Measurements from ENCODE around the gene ACE. TPM values are rescaled to one million over a fixed set of nuclear protein-coding genes. Genes with fewer than 3 reads are reported as not detected.

Gene ACE
- total RNA-seq, 4 donors from 2014 or later: 7.5 to 35.3 (median 14.1) TPM

- TF ChIP-seq POLR2A (IDR thresholded peaks at IDR 0.05): no peak
- TF ChIP-seq, protein P1, sequence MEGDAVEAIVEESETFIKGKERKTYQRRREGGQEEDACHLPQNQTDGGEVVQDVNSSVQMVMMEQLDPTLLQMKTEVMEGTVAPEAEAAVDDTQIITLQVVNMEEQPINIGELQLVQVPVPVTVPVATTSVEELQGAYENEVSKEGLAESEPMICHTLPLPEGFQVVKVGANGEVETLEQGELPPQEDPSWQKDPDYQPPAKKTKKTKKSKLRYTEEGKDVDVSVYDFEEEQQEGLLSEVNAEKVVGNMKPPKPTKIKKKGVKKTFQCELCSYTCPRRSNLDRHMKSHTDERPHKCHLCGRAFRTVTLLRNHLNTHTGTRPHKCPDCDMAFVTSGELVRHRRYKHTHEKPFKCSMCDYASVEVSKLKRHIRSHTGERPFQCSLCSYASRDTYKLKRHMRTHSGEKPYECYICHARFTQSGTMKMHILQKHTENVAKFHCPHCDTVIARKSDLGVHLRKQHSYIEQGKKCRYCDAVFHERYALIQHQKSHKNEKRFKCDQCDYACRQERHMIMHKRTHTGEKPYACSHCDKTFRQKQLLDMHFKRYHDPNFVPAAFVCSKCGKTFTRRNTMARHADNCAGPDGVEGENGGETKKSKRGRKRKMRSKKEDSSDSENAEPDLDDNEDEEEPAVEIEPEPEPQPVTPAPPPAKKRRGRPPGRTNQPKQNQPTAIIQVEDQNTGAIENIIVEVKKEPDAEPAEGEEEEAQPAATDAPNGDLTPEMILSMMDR (IDR thresholded peaks at IDR 0.05): no peak
- no peak for TF ChIP-seq EP300 (IDR thresholded peaks at IDR 0.05)
- WGBS, 2 donors: 39 to 47% methylated on average over 11 to 12 of the region's 12 CpGs
- H3K27me3 ChIP-seq: no peaks in the 10 kb centered on the region
- H3K4me3 ChIP-seq: peak overlapping the region in 1 of 4 donors; percentile 81
- no peak for DNase-seq (ENCODE audit: low spot score in 2 of 2)
- no peaks in the 10 kb centered on the region for H3K9me3 ChIP-seq
- H3K27ac ChIP-seq: peak overlapping the region; percentile 71 to 93 (median 92)
- H3K36me3 ChIP-seq: no peaks in the 10 kb centered on the region
- peaks cover 0 to 32% (median 22%) of the 10 kb centered on the region in 4 donors for H3K4me1 ChIP-seq
Measured at GRCh38 chr17:63447471-63448009, 29.3 kb upstream of the ACE start.

- TF ChIP-seq EP300 (IDR thresholded peaks at IDR 0.05) (no peak), POLR2A (IDR thresholded peaks at IDR 0.05) (no peak)
- TF ChIP-seq, protein P1 (IDR thresholded peaks at IDR 0.05): no peak
- Histone ChIP-seq H3K9me3 (no peaks in the 10 kb centered on the region), H3K4me3 (no peak overlapping the region), H3K27ac (peak overlapping the region in 1 of 4 donors; percentile 93), H3K27me3 (no peaks in the 10 kb centered on the region), H3K36me3 (no peaks in the 10 kb centered on the region), H3K4me1 (peaks cover 0 to 35% (median 22%) of the 10 kb centered on the region in 4 donors)
- 87 to 93% methylated on average over 3 of the region's 3 CpGs for WGBS, 2 donors
- DNase-seq (ENCODE audit: low spot score in 2 of 2): no peak
Measured at GRCh38 chr17:63448655-63449054, 28.2 kb upstream of the ACE start.

DNA sequence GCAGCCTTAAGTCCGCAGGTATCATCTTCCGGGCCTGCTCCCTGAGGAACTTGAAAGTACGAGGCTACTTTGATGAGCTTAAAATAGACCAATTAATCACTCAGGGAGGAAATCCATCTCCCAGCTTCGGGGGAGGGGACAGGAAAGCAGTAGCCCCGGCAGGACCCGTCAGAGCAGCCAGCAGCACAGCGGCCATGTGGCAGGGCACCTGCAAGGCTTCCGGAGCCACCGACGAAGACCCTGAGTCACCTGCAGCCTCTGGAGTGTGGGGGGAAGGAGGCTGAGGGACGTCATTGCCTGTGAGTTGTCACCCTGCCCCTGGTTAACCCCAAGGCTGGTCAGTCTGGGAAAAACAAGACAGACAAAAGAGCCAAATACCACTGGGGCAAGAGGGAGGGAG is 26.3 kb upstream of the ACE start:
- Histone ChIP-seq H3K4me3 (no peak overlapping the region), H3K9me3 (no peaks in the 10 kb centered on the region)

GRCh38 chr17:63451150-63451549 is 25.7 kb upstream of the ACE start:
- 88 to 95% methylated on average over 8 to 9 of the region's 11 CpGs for WGBS, 2 donors
- no peak for TF ChIP-seq EP300 (IDR thresholded peaks at IDR 0.05)
- no peak for TF ChIP-seq POLR2A (IDR thresholded peaks at IDR 0.05)
- TF ChIP-seq, protein P1 (IDR thresholded peaks at IDR 0.05): no peak
- Histone ChIP-seq H3K4me3 (no peak overlapping the region), H3K27me3 (no peaks in the 10 kb centered on the region), H3K4me1 (peaks cover 0 to 33% (median 18%) of the 10 kb centered on the region in 4 donors), H3K36me3 (no peaks in the 10 kb centered on the region), H3K27ac (no peak overlapping the region), H3K9me3 (no peaks in the 10 kb centered on the region)
- no peak for DNase-seq (ENCODE audit: low spot score in 2 of 2)

More for the DNA sequence above, 26.3 kb upstream of the ACE start:
- H3K36me3 ChIP-seq: no peaks in the 10 kb centered on the region
- TF ChIP-seq POLR2A (IDR thresholded peaks at IDR 0.05) (no peak), EP300 (IDR thresholded peaks at IDR 0.05) (no peak)
- TF ChIP-seq, protein P1 (IDR thresholded peaks at IDR 0.05): no peak
- no peak for DNase-seq (ENCODE audit: low spot score in 2 of 2)
- no peak overlapping the region for H3K27ac ChIP-seq
- WGBS, 2 donors: 36 to 40% methylated on average over 11 of the region's 11 CpGs
- H3K27me3 ChIP-seq: no peaks in the 10 kb centered on the region
- peaks cover 0 to 37% (median 20%) of the 10 kb centered on the region in 4 donors for H3K4me1 ChIP-seq

DNA sequence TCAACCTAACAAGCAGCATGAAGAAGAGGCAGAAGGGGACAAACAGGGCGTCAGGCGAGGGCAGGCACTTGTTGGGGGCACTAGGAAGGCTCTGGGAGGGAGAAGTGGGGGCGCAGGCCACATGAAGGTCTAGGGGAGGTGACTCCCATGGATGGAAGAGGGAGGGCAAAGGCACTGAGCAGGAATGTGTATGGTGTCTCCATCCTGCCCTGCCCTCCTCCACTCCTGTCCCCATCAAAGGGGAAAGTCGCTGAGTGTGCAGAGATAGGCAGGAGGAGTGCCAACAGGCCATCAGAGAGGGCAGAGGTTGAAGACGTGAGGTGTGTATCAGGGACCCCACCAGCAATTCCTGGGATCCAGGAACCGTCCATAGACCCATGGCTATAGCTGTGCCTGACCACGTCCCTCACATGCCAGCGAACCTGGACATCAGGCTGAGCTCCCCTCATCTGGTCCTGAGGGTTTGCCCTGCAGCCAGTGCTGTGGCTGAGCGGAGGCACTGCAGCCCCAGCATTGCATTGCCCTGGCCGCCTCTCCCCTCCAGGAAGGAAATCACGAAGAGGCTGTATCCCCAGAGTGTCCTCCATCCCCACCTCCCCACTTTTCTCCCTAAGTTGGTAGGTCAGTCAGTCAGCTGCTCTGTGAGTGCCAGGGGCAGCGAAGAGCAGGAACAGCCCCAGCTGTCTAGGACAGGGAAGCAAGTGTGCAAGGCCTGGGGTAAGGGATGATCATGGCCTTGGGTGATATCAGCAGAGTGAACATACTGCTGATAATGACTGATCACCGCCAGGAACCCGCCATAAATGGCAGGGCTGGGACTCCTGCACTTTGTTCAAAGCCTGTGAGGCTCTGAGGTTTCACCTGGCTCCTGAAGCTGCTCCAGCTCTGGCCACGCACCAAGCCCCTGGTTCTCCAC is 24.6 kb upstream of the ACE start:
- Histone ChIP-seq H3K9me3 (no peaks in the 10 kb centered on the region), H3K27ac (peak overlapping the region in 1 of 4 donors; percentile 62), H3K4me1 (peaks cover 0 to 27% (median 11%) of the 10 kb centered on the region in 4 donors), H3K27me3 (no peaks in the 10 kb centered on the region), H3K36me3 (no peaks in the 10 kb centered on the region), H3K4me3 (no peak overlapping the region)
- TF ChIP-seq, protein P1 (IDR thresholded peaks at IDR 0.05): no peak
- TF ChIP-seq EP300 (IDR thresholded peaks at IDR 0.05) (no peak), POLR2A (IDR thresholded peaks at IDR 0.05) (no peak)
- 88 to 89% methylated on average over 11 to 14 of the region's 15 CpGs for WGBS, 2 donors
- no peak for DNase-seq (ENCODE audit: low spot score in 2 of 2)
